ENCODE results near the gene KCNJ11.

KCNJ11 gene

GRCh38 chr11:17369684-17370243 is 18.7 kb downstream of the KCNJ11 start:
- Histone ChIP-seq H3K27ac (ENCODE audit: low read depth, low read length, poor library complexity, severe bottlenecking) (no peak overlapping the region), H3K79me2 (ENCODE audit: insufficient read depth, low read length) (peaks cover 8% of the 10 kb centered on the region), H3F3A (ENCODE audit: insufficient read depth, low read length) (no peaks in the 10 kb centered on the region), H3K9ac (ENCODE audit: low read length) (no peak overlapping the region), H3K9me3 (ENCODE audit: low read length) (peaks cover 55% of the 10 kb centered on the region), H3K4me1 (ENCODE audit: insufficient read depth, low read length, severe bottlenecking) (no peaks in the 10 kb centered on the region), H3K4me2 (ENCODE audit: low read length) (no peak overlapping the region), H3K27me3 (ENCODE audit: insufficient read depth, low read length) (no peaks in the 10 kb centered on the region), H4K20me1 (ENCODE audit: insufficient read depth, low read length) (no peaks in the 10 kb centered on the region), H3K4me3 (ENCODE audit: low read depth, low read length, poor library complexity, severe bottlenecking) (no peak overlapping the region), H3K36me3 (ENCODE audit: insufficient read depth, low read length) (peaks cover 100% of the 10 kb centered on the region), H2AFZ (ENCODE audit: low read length) (no peak overlapping the region), H3K9me2 (ENCODE audit: low read depth, low read length) (no peaks in the 10 kb centered on the region)
- no peak for TF ChIP-seq EZH2 (IDR thresholded peaks at IDR 0.05; ENCODE audit: borderline replicate concordance, low read length)
- TF ChIP-seq CTCF (IDR thresholded peaks at IDR 0.05; ENCODE audit: low read length): no peak

GRCh38 chr11:17369094-17369493 is 19.4 kb downstream of the KCNJ11 start:
- H2AFZ ChIP-seq (ENCODE audit: low read length): no peak overlapping the region
- H3K36me3 ChIP-seq (ENCODE audit: insufficient read depth, low read length): peaks cover 100% of the 10 kb centered on the region
- H3K27ac ChIP-seq (ENCODE audit: low read depth, low read length, poor library complexity, severe bottlenecking): no peak overlapping the region
- H3K27me3 ChIP-seq (ENCODE audit: insufficient read depth, low read length): no peaks in the 10 kb centered on the region
- no peak overlapping the region for H3K9ac ChIP-seq (ENCODE audit: low read length)
- H4K20me1 ChIP-seq (ENCODE audit: insufficient read depth, low read length): no peaks in the 10 kb centered on the region
- no peaks in the 10 kb centered on the region for H3K9me2 ChIP-seq (ENCODE audit: low read depth, low read length)
- TF ChIP-seq CTCF (IDR thresholded peaks at IDR 0.05; ENCODE audit: low read length) (no peak), EZH2 (IDR thresholded peaks at IDR 0.05; ENCODE audit: borderline replicate concordance, low read length) (no peak)
- no peak overlapping the region for H3K4me2 ChIP-seq (ENCODE audit: low read length)
- H3K79me2 ChIP-seq (ENCODE audit: insufficient read depth, low read length): peaks cover 8% of the 10 kb centered on the region
- no peaks in the 10 kb centered on the region for H3F3A ChIP-seq (ENCODE audit: insufficient read depth, low read length)
- no peak overlapping the region for H3K4me3 ChIP-seq (ENCODE audit: low read depth, low read length, poor library complexity, severe bottlenecking)
- no peaks in the 10 kb centered on the region for H3K4me1 ChIP-seq (ENCODE audit: insufficient read depth, low read length, severe bottlenecking)
- peaks cover 55% of the 10 kb centered on the region for H3K9me3 ChIP-seq (ENCODE audit: low read length)

GRCh38 chr11:17368551-17368950 is 19.9 kb downstream of the KCNJ11 start:
- no peak overlapping the region for H3K27ac ChIP-seq (ENCODE audit: low read depth, low read length, poor library complexity, severe bottlenecking)
- H3K4me1 ChIP-seq (ENCODE audit: insufficient read depth, low read length, severe bottlenecking): no peaks in the 10 kb centered on the region
- H3K9me3 ChIP-seq (ENCODE audit: low read length): peaks cover 55% of the 10 kb centered on the region
- no peak overlapping the region for H2AFZ ChIP-seq (ENCODE audit: low read length)
- no peaks in the 10 kb centered on the region for H3F3A ChIP-seq (ENCODE audit: insufficient read depth, low read length)
- no peak overlapping the region for H3K9ac ChIP-seq (ENCODE audit: low read length)
- H3K27me3 ChIP-seq (ENCODE audit: insufficient read depth, low read length): no peaks in the 10 kb centered on the region
- peaks cover 100% of the 10 kb centered on the region for H3K36me3 ChIP-seq (ENCODE audit: insufficient read depth, low read length)
- H3K79me2 ChIP-seq (ENCODE audit: insufficient read depth, low read length): peaks cover 8% of the 10 kb centered on the region
- H3K4me3 ChIP-seq (ENCODE audit: low read depth, low read length, poor library complexity, severe bottlenecking): no peak overlapping the region
- H3K9me2 ChIP-seq (ENCODE audit: low read depth, low read length): no peaks in the 10 kb centered on the region
- H3K4me2 ChIP-seq (ENCODE audit: low read length): no peak overlapping the region
- no peaks in the 10 kb centered on the region for H4K20me1 ChIP-seq (ENCODE audit: insufficient read depth, low read length)
- no peak for TF ChIP-seq CTCF (IDR thresholded peaks at IDR 0.05; ENCODE audit: low read length)
- no peak for TF ChIP-seq EZH2 (IDR thresholded peaks at IDR 0.05; ENCODE audit: borderline replicate concordance, low read length)

All from OCI-LY1 (cell line).